HG02973 (cell line): Measurements from ENCODE around the gene HIF3A.
"Not testable (repeated sequence)": the region's sequence is repeated elsewhere in the genome, so short reads cannot be mapped to it uniquely, and the experiment has no call there.

Experiments used
- ATAC-seq: cut with Tn5 transposase; IDR thresholded peaks from one replicate; pipeline ENCODE4 v1.9.1; 2021; ENCODE audit warnings: moderate library complexity; ENCODE audit not compliant: unreplicated experiment

The HIF3A gene

DNA sequence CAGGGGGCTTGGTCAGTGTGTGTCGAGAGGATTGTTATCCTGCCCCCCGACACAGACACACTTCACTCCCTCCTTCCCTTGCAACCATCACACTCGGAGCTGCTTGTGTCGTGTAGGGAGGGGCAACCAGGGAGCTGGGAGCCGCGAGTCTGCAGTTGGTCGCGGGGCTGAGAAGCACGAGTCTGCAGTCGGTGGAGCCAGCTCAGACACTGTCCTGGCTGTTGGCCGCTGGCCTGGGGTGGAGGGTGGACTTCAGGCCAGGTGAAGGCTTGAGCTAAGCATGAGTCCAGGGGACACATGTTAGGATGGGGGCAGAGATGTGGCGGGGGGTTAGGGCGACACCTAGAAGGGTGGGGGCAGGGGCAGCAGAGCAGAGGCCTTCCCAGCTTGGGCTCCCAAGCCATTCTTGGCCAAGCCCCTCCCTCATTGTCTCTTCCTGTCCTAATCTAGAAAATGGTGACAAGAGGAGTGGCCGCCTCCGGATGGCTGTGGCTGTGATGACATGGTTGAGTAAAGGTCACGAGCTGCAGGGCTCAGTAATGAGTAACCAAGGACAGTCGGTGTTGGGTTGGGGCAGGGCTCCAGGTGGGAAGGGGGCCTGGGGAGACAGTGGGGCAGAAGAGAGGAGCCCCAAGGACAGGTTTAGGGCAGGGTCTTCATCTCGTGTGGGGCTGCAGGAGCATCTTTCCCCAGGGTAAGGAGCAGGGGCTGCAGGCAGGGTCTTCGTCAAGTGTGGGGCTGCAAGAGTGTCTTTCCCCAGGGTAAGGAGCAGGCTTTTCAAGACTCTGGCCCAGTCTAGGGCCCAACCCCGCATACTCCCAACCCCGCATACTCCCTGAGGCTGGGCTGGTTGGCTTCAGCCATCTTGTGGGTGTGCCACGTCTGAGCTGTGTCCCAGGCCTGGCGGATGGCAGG is 58.6 kb downstream of the HIF3A start:
- no peak for ATAC-seq

DNA sequence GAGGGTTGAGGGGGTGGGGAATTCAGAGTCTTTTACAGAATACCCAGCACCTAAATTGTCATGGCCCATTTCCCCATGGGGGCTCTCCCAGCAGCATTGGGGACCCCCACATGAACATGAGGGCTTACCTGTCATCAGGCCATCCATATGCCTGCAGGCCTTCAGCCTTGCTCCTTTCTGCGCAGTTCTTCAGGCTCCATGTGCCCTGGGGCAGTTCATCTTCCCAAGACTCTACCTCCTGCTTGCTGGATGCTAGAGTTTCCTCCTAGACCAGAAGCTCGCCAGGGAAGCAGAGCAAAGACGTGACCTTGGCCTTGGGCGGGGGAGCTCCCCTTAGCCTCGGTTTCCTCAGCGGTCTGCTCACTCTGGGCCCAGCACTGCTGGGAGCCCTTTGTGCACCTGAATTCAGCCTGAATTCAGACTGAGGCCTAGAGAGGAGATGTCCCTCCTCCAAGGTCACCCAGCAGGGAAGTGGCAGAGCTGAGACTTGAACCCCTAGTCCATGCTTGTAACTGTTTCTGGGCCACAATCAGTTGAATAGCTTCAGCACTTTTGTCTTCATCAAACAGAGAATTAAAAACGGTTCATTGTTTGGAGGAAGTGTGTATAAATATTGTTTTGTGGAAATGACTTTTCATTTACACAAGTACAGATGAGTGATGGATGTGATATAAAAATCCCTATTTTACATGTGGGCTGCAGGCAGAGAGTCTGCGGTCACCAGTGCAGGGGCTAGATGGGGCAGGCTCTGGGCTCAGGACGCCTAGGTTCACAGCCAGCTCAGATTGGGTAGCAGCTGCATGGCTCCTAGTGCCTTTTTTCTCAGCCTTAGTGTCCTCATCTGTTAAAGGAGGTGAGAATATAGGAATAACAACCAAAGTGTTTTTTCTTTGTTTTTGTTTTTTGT is 59.6 kb downstream of the HIF3A start:
- no peak for ATAC-seq

DNA sequence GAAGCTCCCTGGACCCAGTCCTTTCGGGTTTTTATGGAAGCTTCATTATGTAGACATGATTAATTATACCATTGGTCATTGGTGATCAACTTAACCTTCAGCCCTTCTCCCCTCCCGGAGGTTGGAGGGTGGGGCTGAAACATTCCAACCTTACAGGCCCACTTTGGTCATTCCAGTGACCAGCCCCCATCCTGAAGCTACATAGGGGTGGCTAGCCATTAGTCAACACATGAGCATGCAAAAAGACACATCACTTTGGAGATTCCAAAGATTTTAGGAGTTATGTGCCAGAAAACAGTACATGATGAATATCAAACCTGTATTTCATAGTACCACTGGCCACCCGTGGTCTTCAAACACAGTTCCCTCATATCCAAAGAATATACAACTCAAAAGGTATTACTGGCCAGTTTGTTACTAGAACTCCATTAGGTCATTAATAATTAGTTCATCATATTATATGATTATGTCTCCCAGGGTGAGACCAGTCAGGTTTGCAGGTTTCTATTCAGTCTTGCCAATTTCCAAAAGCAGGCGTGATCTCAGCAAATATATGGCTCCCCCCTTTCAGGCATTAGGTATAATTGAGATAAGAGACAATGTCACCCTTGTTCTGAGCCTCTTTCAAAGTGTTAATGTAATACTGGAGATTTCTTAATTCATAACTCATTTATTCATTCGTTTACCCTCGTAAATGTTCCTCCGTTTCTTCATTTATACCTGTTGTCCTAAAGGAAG is 61.2 kb downstream of the HIF3A start:
- ATAC-seq: no peak

DNA sequence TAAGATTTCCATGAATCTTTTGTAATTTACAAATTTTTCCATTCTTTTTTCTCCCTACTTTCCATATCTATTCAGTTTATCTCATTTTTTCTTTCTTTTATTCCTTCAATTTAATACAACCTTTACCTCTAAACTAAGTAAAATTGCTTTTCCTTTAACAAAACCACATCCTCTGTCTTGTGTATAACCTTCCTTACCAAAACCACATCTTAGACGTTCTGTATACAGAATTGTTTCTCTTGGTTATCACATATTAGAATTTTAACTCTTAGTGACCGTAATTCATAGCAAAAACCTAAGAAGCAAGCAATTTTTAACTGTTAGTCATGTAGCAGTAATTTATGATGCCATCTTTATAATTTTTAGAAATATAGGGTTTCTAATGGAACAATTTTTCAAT is 65.1 kb downstream of the HIF3A start:
- no peak for ATAC-seq

DNA sequence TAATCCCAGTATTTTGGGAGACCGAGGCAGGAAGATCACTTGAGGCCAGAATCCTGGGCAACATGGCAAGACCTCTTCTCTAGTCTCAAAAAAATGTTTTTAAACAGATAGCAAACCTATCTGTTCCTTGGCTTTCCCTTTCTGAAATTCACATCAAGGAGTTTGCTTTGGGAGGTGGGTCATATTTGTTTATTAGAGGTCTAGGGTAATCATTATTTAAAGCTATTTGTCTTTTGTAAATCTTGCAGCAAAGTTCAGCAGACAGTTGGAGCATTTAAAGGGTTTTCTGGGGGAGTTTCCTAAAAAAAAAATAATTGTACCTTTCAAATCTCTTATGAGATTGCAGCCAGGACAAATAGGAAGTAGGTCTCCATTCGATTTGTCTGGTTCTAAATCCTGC is 67.5 kb downstream of the HIF3A start:
- no peak for ATAC-seq

DNA sequence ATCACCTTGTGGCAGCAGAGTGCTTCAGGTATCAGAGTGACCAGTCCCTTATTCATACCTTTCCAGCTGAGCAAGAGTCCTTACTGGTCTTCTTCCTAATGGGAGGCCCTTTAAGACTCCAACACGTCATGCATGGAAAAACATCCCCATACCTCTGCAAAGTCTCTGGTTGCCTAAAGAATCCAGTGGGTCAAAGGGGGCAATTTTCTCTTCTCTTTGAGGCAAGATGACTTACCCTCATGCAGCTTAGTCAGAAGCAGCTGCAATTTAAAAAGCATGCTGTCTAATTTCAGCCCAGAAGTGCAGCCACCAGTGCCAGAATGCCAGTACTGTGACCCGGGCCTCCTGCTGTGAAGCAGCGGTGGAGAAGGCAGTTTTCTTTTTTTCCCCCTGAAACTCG is 68.7 kb downstream of the HIF3A start:
- ATAC-seq: no peak

DNA sequence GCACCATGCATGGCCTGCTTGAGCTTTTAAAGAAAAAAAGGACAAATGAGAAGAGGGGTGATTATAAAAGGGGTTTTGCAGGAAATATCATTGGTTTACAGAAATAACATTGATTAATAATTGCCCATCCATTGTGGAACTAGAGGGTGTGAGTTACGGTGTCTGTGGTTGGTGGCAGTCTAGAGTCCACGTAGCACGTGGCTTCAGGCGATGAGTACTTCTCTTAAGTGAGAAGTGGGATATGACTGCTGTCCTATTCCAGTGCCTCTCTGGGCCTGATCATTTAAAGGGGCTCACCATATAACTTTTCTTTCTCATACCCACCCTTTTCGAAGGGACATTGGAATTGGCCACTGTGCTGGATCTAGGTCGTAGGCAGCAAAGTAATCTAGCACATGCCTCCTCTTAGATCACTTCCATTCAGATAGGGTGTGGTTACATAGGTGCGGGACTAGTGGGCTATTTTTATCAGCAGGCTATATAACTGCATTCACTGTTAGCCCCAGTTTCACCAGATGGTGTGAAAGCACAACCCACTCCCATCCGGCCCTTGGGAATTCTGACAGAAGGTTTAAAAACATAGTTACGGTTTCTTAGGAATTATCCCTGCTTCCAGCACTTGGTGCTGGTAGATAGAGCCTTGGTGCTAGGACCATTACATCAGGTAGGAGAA is 69.9 kb downstream of the HIF3A start:
- ATAC-seq: no peak

DNA sequence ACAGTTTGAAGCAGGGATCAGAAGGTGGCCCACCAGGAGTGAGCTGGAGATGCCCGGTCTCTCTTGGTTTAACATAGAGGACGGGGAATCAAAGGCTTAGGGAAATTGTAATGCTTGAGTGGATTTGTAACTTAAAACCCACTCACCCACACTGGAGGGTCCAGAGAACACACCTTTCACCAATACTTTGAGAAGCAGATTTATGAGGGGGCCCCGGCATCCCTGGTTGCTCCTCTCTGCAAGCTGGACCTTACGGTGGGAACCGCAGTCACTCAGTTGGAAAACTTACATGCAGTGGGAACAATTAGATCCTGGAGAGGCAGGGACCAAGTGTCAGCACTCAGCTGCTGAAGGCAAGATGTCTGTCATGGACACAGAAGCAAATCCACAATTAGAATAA is 70.6 kb downstream of the HIF3A start:
- no peak for ATAC-seq

DNA sequence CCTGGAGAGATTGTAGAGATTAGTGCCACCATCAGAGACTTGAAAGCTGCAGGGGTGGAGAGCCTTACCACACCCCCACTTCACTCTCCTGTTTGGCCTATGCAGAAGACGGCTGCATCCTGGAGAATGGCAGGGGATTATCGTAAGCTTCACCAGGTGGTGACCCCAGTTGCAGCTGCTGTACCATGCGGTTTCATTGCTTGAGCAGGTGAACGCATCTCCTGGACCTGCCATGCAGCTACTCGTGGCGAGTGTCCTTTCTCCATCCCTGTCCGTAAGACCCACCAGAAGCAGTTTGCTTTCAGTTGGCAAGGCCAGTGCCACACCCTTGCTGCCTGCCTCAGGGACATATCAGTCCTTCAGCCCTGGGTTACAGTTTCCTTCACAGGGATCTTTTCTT is 71.3 kb downstream of the HIF3A start:
- no peak for ATAC-seq

DNA sequence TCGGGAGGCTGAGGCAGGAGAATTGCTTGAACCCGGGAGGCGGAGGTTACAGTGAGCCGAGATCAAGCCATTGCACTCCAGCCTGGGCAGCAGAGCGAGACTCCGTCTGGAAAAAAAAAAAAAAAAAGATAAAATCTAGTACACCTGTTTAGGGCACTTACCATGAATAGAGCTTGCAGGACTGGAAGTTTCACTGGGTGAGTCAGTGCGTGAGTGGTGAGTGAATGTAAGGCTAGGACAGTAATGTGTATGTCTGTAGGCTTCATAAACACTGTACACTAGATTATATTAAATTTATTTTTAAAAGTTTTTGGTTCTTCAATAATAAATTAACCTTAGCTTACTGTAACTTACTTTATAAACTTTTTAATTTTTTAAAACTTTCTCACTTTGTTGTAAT is 73.0 kb downstream of the HIF3A start:
- ATAC-seq: no peak

DNA sequence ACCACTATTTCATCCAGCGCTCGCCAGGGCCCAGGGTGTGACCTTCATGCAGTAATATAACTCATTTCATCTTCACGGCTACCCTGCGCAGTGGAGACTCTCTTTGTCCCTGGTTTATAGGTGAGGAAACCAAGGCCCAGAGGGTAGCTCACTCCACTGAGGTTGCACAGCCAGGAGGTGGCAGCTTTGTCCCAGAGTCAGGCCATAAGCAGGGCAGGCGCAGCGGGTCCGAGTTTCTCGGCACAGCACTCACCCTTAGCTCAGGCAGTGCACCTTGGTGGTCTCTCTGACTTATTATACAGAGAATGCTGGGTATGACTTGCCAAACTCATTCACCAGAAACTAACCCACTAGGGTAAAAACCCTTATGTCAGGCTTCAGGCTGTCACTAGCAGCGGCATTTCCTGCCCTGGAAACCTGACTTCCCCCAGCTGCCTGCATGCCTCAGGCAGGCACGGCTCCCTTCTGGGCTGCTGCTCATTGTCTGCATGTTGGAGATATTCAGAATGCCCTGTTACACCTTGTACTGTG is 74.6 kb downstream of the HIF3A start:
- ATAC-seq: no peak

DNA sequence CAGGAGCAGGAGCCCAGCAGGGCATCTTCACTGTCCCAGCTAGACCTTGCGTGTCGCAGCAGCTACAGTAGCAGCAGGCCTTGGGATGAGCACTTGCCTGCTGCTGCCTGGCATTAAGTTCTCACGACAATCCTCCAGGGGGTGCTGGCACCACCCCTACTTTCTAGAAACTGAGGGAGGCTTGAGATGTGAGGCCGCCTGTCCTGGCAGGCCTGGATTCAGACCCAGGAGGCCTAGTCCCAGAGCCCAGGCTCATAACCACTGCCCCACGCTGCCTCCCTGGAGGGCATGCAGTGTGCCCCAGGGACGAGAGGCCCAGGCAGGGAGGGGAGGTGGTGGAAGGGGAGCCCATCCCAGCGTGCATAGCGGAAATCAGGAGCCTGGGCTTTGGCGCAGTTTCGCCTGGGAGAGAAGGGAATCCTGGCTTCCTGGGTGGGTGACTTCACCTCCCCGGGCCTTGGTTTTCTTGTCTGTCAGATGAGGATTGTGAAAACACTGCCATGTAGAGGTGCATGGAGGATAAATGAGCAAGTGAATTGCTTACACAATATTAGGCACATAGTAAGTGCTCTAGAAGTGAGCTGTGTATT is 76.2 kb downstream of the HIF3A start:
- no peak for ATAC-seq

DNA sequence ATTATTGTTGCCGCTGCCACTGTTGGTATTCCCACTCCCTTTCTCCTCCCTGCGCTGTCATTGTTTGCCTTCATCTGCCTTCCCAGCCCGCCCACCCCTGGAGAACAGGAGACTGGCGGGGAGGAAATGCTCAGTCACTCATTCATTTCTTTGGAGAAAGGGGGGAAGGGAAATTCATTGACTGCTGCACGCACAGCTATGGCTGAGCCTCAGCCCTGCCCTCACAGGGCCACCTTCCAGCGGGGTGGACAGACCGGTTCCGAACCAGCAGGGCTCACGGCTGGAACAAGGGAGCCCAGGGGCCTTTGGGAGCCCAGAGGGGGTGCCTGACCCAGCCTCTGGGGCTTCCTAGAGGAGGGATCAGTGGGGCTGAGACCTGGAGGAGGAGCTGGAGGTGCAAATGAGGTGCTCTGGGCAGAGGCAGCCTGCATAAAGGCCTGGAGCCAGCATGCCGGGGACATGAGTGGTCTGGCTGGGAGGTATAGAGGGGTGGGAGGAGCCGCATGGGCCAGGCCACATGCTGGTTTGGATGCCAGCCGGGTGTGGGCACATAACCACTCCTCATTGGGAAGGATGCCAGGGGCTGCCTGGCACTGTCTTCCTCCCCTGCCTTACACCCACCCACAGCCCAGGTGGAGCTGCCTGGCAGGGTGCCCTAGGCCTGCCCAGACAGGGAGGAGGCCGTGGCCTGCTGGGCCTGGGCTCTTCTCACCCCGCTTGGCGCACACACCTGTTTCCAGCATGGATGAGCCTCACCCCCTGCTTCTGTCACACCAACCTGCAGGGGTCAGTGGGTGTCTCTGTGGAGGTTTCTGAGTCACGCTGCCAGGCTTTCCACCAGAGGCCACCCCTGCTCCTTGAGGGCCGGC is 76.9 kb downstream of the HIF3A start:
- ATAC-seq: no peak

DNA sequence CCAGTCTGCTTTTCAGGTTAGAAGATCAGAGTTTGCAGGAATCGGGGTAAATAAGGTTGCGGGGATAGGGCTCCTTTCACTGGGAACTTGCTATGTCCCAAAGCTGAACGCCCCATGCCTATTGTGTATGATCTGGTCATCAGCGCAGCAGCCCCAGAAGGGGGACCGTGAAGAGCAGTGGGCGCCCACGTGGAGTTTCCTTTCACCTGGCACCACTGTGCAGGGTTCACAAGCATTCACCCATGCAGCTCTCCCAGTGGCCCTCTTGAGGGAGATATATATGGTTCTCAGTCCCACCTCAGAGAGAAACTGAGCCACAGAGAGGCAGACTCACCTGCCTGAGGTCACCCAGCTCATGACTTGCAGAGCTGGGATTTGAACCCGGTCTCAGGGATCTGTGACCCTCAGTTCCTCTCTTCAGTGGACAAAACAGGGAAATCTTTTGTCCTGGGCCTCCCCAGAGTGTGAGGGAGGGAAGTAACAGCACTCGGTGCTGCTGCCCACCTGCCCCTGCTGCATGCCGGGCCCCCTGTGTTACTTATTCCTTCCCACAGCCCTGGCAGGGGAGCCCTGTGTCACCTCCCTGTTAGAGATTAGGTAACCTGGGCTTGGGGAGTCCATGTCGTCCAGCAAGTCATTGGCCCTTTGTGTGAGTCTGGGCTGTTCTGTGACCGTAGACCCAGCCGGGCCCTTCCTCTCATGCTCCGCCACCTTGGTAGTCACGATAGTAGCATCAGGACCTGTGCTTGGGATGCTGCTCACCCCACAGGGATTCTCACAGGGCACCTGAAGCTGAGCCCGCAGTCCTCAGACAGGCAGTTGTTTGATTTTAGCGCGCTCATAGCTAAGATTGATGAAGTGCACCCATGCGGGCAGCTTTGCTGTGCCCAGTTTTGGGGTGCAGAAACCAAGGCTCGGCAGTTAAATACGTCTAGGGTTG is 78.0 kb downstream of the HIF3A start:
- no peak for ATAC-seq

DNA sequence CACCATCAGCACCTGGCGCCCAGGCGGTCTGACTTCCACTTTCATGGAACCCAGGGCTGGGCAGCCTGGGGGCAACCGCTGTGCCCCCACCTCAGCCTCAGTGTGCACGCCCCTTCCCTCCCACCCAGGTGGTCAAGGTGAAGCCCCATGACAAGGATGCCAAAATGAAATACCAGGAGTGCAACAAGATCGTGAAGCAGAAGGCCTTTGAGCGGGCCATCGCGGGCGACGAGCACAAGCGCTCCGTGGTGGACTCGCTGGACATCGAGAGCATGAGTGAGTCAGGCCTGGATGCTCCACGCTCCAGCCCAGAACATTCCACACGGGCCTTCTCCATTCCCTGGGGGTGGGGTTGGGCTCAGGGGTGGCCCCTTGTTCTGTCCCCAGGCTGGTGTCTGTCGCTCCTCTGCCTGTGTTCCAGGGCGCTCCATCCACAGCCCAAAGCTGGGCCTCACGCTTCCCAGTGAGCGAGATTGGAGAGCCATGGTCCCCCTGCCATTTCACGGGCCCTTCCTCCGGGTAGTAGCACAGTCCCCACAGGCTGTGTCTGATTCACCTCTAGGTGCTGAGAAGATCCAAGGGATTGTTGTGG is 78.7 kb downstream of the HIF3A start:
- not testable (repeated sequence) for ATAC-seq

DNA sequence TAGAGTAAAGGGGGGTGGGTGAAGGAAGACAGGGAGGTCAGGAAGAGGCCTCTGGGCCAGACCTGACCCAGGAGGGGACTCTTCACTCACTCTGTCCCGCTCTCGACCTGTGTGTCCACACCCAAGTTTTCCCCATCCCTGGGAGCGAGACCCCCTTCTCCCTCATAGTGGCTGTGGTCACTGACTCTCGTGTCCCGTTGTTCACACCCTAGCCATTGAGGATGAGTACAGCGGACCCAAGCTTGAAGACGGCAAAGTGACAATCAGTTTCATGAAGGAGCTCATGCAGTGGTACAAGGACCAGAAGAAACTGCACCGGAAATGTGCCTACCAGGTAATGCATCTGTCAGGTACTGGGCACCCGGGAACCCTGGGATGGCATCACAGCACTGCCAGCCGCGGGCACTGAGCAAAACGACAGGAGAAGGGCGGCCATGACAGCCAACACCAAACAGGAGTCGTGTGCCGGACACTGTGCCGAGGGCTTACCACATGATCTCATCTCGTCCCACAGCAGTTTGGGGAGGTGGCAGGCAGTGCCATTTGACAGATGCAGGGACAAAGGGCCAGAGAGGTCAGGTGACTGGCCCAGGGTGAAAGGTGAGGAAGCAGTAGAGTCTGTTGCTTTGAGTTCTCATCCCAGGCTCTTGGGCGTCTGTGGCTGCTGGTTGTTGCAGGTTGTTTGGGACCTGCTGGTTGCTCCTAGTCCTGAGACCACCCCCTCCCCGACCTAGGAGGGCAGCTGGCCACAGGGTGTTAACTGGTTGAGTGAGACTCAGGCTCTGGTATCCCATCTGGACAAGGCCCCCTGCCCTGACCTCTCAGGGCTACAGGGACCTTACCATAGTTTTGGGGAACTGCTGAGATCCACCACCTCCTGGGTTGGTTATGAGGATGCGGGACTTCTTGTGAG is 79.7 kb downstream of the HIF3A start:
- no peak for ATAC-seq

DNA sequence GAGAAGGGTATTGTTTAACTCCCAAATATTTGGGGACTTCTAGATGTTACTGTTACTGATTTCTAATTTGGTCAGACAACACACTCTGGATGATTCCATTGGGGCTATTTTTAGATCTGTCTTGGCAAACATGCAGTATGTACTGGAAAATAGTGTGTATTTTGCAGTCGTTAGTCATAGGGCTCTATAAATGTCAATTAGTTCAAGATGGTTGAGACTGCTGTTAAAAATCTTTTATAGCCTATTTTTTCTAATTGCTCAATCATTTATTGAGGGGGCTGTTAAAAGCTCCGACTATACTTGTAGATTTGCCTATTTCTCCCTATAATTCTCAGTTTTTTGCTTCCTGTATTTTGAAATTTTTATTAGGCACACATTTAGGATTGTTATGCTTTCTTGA is 81.4 kb downstream of the HIF3A start:
- ATAC-seq: no peak
